GM08714 (cell line): Measurements from ENCODE around the gene SMC1B.

Experiments used
- H3K4me3 ChIP-seq: fragments of 200-500 bp; sonication (Bioruptor generic); 2 replicates; pipeline ENCODE4 v1.5.1; 2014; ENCODE audit warnings: mild to moderate bottlenecking, low read length, inconsistent platforms
- ZNF274 ChIP-seq: IDR thresholded peaks from 2 replicates; pipeline ENCODE4 v1.6.1; 2012; ENCODE audit warnings: mild to moderate bottlenecking, low read depth, low read length

The SMC1B gene

DNA sequence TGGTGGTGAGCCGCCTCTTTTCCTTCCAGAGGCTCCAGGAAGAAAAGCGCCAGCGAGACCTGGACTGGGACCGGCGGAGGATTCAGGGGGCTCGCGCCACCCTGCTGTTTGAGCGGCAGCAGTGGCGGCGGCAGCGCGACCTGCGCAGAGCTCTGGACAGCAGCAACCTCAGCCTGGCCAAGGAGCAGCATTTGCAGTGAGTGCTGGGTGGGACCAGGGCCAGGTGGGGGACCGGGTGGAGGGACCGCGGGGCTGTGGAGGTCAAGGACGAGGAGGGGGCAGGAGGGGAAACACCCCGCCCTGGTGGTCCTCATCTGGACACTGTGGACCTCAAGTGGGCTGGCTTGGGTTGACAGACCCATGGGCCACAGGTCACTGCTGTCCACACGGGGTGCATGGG, 17.5 kb upstream of the SMC1B start:
- TF ChIP-seq ZNF274: no peak
- H3K4me3 ChIP-seq: no peak overlapping the region

DNA sequence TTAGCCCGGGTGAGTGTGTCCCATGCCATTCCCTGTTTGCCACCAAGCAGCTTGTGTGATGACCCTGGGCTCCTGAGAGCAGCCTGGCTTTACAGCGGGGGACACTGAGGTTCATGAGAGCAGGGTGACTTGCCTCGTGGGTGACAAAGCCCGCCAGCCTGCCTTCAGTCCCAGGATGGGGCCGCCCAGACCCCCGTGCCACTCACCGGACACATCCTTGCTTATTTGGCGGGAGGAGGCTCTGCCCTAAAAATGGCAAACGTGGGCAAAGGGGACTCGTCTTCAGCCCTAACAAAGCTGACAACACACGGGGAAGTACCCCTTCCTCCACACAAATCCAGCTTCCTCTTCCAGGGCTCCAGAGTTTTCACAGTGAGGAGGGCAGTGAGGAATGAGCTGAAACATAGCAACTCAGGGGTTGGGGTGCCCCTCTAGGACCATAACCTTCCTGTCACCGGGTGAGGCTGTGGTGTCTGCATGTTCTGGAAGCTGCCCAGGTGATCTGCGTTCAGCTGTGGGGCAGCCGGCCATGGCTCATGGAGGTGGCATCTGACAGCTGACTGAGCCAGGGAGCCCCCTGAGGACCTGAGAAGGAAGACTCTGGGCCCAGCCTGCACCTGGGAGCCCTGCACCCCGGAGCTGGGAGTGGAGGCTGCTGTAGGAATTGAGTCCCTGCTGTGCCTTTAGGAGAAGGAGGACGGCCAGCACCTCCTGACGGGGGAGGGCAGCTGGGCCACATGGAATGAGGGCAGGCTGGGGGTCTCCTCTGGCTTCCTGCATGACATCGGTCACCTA, 16.8 kb upstream of the SMC1B start:
- H3K4me3 ChIP-seq: no peak overlapping the region
- no peak for TF ChIP-seq ZNF274

DNA sequence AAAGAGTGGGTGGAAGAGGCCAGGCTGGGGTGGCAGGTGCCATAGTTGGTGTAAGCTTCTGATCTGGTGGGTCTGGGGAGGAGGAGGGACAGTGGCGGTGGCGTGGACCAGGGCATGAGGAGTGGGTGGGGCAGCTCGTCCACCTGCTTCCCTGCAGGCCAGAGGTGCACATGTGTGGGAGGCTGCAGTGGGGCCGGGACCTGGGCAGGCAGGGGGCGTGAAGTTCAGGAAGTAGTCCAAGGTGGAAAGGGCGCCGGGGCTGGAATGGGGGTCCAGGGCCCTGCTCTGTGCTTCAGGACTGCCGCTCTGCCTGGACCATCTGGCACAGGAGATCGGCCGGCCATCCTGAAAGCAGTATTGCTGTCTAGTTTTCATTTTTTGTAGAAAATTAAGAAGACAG, 16.0 kb upstream of the SMC1B start:
- no peak overlapping the region for H3K4me3 ChIP-seq
- TF ChIP-seq ZNF274: no peak

DNA sequence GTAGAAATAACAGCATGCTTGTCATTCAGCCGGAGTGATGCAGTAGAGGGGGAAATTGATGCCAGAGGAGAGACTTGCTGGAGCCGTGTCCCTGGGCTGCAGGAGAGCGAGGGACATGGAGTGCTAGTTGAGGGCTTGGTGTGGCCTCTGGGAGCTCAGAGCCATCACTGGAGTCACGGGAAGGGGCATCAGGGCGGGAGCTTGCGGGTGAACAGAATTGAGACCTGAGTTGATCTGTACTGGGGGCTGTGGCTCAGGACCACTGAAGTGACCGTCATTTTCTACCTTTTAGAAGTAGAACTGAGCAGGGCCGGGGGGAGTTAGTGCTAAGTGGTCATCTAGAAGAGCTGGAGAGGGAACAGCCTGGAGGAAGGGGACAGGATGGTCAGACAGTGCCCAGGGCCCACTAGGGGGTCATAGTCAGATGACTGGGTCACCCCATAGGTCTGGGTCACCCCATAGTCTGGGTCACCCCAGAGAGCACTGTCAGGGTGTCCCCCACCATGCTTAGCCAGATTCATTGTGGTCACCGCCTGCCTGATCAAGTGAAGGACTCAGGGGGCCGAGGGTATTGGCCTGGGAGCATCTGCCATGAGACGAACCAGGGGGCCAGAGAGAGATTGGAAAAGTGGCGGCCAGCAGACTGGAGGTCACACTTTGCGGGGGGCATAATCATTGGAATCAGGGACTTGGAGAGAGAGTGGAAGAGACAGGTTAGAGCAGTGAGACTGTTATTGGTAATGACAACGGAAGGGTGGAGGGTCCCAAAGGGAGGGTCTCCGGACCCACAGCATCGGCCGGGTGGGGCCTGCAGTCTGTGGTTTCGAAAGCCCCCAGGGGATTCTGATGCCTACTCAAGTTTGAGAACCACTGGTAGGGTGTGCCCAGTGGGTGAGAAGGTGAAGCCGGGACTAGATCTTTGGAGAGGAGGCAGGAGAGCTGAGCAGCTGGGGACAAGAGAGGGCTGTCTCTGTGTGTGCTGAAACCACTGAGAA, 15.3 kb upstream of the SMC1B start:
- TF ChIP-seq ZNF274: no peak
- no peak overlapping the region for H3K4me3 ChIP-seq

DNA sequence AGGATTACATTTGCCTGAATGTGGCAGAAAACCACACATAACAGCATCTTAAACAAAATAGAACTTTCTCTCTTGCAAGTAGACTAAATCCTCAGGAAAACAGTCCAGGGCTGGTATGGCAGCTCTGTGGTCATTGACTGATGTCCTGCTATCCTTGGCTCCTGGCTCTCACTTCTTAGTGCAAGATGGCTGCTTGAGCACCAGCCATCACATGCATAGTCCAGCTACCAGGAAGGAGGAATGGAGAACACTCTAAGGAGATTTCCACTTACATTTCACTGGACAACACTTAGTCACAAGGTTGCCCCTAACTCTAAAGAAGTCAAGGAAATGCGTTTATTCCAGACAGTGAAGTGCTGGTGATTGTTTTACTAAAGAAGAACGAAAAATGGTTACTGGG, 13.7 kb upstream of the SMC1B start:
- no peak for TF ChIP-seq ZNF274

DNA sequence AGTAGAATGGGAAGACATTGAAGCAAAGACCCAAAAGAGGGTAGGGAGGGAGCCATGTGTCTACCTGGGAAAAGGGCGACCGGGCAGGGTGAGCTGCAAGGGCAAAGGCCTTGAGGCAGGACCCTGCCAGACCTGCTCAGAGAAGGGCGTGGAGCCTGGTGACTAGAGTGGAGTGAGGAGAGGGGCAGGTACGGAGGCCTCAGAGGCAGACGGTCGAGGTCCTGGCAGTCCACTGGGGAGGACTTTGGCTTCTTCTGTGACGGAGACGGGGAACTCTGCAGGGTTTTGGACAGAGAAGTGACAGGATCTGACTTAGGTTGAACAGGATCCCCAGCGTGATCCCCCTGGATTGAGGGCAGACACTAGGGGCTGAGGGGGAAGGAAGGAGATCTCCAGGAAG, 13.0 kb upstream of the SMC1B start:
- TF ChIP-seq ZNF274: no peak
- H3K4me3 ChIP-seq: no peak overlapping the region

More for the DNA sequence above, 13.7 kb upstream of the SMC1B start:
- no peak overlapping the region for H3K4me3 ChIP-seq

DNA sequence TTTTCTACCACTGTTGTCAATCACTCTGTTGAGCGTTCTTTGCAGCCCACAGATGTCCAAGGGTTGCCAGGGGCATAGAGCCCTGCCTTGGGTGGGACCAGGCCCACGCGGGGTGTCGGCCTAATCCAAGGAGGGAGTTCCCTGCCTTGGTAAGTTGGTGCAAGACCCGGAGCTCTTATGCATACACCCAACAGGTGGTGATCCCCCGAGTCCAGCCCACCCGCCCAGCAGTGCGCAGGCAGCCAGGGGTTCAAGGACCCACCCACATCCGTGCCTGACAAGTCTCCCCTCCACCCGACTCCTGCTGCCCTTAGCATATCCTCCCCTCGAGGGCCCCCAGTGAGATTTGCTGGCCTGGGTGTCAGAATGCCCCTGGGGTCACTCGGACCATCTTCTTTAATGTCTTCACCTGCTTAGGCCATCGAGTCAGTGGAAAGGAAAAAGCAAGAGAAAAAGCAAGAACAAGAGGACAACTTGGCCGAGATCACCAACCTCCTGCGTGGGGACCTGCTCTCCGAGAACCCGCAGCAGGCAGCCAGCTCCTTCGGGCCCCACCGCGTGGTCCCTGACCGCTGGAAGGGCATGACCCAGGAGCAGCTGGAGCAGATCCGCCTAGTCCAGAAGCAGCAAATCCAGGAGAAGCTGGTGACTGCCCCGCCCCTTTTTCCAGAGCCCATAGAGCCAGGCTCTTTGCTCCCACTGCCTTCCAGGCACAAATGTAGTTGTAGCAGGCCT, 12.3 kb upstream of the SMC1B start:
- H3K4me3 ChIP-seq: no peak overlapping the region
- no peak for TF ChIP-seq ZNF274

DNA sequence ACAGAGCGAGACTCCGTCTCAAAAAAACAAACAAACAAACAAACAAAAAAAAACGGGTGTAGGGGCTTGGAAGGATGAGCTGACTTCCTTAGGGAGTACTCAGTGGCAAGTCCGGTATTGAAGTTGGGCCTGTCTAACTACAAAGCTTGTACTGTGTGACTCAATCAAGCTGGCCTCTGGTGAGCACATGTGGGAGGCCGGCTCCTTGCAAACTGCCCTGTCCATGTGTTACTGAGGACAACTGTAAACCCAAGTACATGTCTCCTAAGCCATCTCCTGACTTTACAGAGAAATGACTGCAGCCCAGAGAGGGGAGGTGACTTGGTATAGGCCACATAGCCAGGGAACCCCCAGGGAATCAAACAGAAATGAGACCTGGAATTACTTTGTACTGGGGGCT, 11.7 kb upstream of the SMC1B start:
- H3K4me3 ChIP-seq: no peak overlapping the region
- TF ChIP-seq ZNF274: no peak

DNA sequence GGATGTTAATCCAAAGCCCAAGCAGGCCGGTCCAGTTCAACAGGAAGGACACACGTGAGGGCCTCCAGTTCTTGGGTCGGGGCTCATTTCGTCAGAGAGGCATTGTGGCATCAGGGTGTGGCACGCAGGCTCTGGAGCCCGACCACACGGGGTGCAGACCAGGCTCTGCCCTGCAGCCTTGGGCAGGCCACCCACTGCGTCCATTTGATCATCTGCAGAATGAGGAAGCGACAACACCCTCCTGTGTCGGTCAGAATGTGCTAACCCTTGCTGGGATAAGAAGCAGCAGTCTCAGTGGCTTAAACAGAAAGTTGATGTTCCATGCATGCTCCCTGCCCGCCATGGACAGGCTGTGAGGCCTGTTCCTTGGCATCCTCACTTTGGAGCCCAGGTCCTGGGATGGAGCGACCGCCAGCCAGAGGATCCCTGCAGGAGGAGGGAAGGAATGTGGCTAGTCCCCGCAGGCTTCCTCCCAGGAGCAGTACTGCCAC, 10.9 kb upstream of the SMC1B start:
- TF ChIP-seq ZNF274: no peak
- no peak overlapping the region for H3K4me3 ChIP-seq

DNA sequence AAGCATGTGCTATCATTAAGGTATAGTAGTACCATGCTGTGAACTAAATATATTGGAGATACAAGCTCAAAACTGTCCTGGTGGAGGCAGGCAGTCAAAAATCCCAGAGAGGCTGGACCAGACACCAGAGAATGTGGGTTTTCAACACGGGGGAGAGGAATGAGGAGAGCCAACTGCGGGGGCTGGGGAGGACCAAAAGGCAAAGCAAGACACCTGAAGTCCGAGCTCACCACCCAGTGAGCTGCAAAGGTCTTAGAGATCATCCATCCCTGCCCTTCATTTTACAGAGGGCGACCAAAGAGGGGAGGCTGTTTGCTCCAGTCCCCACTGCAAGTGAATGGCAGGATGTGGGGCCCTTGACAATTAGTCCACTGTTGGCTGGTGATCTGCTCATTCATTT, 10.1 kb upstream of the SMC1B start:
- TF ChIP-seq ZNF274: no peak

DNA sequence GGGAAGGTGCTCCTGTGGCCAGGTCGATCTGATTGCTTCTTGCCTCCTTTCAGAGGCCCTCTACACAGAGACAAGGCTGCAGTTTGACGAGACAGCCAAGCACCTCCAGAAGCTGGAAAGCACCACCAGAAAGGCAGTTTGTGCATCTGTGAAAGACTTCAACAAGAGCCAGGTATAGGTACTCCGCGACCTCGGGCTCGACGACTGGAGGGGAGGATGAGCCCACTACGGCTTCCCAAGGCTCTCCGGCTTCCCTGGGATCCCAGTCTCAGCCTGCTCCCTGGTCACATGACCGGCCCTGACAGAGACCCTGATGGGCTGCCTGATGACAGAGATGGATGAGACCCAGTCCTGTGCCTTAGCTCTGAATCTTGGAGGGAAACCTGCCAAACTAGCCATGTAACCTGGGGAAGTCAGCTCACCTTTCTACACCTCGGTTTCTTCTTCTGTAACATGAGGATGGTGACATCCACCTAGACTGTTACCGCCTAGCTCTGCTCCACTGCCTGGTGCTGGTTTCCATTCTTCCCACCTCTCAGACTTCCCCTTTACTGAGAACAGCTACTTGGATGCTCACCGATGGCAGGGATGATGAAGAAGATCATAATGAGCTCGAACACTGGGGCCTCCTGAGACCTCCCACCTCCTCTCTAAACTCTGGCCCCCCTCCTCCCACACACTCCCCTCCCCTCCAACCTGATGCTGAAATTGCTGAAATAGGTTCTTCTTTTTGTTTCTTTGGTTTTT, 9.0 kb upstream of the SMC1B start:
- no peak overlapping the region for H3K4me3 ChIP-seq
- TF ChIP-seq ZNF274: no peak

More for the DNA sequence above, 10.1 kb upstream of the SMC1B start:
- no peak overlapping the region for H3K4me3 ChIP-seq

DNA sequence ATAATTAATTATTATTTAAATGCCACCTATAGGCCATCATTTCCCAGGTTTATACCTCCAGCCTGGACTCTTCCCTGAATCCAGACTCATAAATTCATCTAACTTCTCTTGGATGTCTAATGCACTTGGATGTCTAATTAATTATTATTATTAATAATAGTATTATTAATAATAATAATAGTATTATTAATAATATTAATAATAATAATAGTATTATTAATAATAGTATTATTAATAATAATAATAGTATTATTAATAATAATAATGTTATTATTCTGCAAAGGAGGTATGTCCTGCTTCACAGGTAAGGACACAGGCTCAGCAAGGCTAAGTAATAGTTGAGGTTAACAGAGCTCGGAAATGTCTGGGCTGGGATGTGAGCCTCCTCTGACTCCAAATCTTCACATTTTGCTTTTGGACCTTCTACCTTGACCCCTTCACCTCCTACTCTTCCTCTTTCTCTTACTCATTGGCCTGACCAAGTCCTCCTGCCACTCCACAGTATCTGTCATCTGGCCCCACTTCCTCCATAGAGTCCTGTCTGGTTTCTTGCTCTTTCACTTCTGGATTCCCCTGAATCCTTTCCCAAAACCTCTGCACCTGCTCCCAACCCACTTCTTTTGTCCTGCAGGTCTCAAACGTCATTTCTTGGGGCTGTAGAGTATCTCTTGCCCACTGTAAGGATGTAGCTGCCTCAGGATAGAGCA, 8.1 kb upstream of the SMC1B start:
- no peak overlapping the region for H3K4me3 ChIP-seq
- no peak for TF ChIP-seq ZNF274

DNA sequence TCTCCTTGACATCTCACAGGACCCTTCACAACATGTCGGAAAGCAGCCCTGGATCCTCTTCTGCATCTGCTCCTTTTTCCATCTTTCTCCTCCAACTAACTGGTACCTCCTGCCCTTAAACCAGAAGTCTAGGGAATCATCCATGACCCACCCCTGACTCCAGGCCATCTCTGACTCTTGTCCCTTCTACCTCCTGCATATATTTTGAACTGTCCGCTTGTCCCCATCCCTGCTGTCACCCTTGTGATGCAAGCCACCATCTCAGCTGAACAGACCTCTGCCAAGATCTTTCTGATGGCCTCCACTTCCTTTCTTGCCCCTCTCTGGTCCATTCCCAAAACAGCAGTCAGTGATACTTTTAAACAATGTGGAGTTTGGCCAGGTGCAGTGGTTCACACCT, 7.1 kb upstream of the SMC1B start:
- no peak for TF ChIP-seq ZNF274
- H3K4me3 ChIP-seq: no peak overlapping the region
